Activated CD4-positive, alpha-beta T cell treated with anti-CD3 and anti-CD28 coated beads, Interleukin-2, amount 10 ng/mL, durations not matched to agents 7 days and 5 days (primary cell): Measurements from ENCODE around the gene KIAA1755. TPM values are rescaled to one million over a fixed set of nuclear protein-coding genes. Genes with fewer than 3 reads are reported as not detected.
A peak's percentile ranks its signal among the peaks of the same experiment; 100 is the strongest.

Experiments
- CTCF ChIA-PET: fragments of 350-600 bp; sonication (Branson Sonifier 250); formaldehyde crosslinking; loops from one replicate; lab custom pipeline; 2021; ENCODE audit warnings: antibody characterized with exemption; lab: Charles Lee
- POLR2A ChIA-PET: fragments of 350-600 bp; sonication (Branson Sonifier 250); formaldehyde crosslinking; loops from one replicate; lab custom pipeline; 2021; ENCODE audit warnings: antibody characterized with exemption; lab: Charles Lee
- DNase-seq: peaks from one replicate; pipeline ENCODE4 v3.0.0-alpha.2; 2020
- H3K27ac Mint-ChIP-seq: one replicate; pipeline ENCODE4 v1.8.0; 2021; ENCODE audit warnings: mild to moderate bottlenecking, moderate library complexity, mixed read lengths
- H3K27me3 Mint-ChIP-seq: one replicate; pipeline ENCODE4 v1.8.0; 2021; ENCODE audit warnings: mixed read lengths
- H3K36me3 Mint-ChIP-seq: one replicate; pipeline ENCODE4 v1.8.0; 2021; ENCODE audit warnings: low read depth, mixed read lengths
- H3K4me1 Mint-ChIP-seq: one replicate; pipeline ENCODE4 v1.8.0; 2021; ENCODE audit warnings: mixed read lengths
- H3K4me3 Mint-ChIP-seq: one replicate; pipeline ENCODE4 v1.8.0; 2021; ENCODE audit warnings: mild to moderate bottlenecking, moderate library complexity, mixed read lengths
- H3K9me3 Mint-ChIP-seq: one replicate; pipeline ENCODE4 v1.8.0; 2021; ENCODE audit warnings: mixed read lengths
- total RNA-seq, 2 experiments: library from RNA; stranded (reverse); gene quantifications; one replicate each; pipeline ENCODE4 v1.2.3, GENCODE V29; 2021

The KIAA1755 gene
- total RNA-seq, 2 experiments from 2014 or later, result not detected

DNA sequence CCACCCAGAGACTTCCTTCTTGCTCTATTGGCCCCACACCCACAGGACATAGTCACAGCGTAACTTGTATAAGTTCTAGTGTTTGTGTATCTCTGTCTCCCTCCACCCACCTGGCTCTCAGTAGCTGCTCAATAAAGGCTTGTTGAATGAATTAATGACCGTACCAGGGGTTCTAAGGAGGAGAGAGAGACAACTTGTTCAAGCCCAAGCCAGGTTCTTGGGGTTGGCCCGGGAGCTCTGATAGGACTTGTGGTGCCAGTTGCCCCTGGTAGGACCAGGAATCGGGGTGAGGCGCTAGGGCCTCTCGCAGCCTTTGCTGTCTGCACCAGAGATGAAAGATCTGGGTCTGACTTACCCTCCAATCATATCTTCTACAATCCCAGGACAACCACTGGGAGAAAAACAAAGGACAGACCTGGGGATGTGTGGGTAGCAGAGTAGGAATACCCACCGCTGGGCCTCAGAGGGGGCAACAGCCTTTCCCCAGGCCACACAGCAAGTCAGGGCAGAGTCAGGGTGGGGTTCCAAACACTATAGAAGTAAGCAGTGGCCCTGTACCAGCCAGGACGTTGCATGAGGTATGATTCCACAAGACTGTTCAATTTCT, 90.2 kb downstream of the KIAA1755 start:
- Mint-ChIP-seq H3K27ac (no peak overlapping the region), H3K36me3 (no peaks in the 10 kb centered on the region), H3K4me1 (peaks cover 23% of the 10 kb centered on the region), H3K27me3 (peaks cover 9% of the 10 kb centered on the region), H3K4me3 (no peak overlapping the region), H3K9me3 (no peaks in the 10 kb centered on the region)
- no peak for DNase-seq
- CTCF ChIA-PET, result interaction anchor here (1.3 kb wide), 1 partner anchor 50 kb away, joined by 3 read pairs; no protein-coding TSS in a partner anchor
- POLR2A ChIA-PET, result no interaction called here

DNA sequence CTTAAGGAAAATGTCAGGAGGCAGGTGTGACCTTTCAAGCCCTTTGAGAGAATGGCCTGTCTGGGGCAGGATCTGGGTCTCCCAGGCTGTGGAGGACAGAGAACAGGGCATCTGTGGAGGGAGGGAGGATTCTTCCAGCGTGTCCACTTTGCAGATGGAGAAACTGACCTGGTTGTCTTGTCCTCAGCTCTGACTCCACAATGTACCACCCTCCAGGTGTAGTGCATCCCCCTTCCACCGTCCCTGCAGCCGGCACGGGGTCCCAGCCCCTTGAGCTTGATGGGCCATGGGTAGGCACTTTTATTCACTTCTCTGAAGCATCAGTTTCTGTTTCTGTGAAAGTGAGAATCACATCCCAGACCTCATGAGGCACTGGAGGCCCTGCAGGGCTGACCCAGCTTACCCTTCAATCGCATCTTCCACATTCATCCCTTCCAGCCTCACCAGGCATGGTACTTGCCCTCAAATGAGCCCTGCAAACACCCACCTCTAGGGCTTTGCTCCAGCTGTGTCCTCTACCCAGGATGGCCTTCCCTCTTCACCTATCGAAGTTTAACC, 90.8 kb downstream of the KIAA1755 start:
- Mint-ChIP-seq H3K9me3 (no peaks in the 10 kb centered on the region), H3K27ac (no peak overlapping the region)

DNA sequence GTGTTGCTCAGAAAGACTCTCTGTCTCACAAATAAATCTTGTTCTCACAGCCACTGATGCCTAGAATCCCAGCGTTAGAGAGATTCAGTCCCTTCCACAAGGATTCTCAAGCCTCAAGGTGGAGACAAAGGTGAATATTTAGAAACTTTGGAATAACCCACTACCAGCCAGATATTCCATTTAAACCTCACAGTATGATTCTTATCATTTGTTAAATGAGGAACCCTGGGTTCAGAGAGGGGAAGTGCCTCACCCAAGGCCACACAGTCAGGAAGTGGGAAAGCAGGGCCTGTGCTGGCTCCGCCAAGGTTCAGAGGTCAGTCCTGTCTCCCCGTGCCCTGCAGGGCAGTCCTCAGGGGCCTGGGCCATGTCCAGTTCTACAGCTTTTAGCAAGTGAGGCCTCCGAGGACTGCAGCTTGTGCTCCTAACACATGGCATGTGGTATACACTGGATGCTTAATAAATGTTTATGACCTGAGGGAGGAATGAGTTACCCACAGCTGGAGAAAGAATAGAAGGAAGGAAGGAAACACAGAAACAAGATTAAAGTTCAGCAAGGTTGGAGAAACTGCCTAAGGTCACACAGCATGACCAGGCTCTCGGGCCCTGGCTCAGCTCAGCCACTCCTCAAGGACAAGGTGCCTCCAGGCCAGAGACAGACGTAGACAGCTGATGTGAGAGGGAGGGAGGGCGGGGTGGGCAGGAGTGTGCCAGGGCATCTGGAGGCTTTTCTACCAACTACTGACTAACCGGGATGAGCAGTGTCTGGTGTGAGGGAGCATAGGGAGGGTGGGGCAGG, 91.5 kb downstream of the KIAA1755 start:
- Mint-ChIP-seq H3K4me3 (no peak overlapping the region), H3K27me3 (peaks cover 12% of the 10 kb centered on the region), H3K9me3 (no peaks in the 10 kb centered on the region), H3K4me1 (peaks cover 24% of the 10 kb centered on the region), H3K36me3 (no peaks in the 10 kb centered on the region), H3K27ac (peak overlapping the region; percentile 70)
- ChIA-PET POLR2A (no interaction called here), CTCF (interaction anchor here (1.3 kb wide), 1 partner anchor 51 kb away, joined by 3 read pairs; no protein-coding TSS in a partner anchor)
- DNase-seq, result no peak

More for the DNA sequence above, 90.8 kb downstream of the KIAA1755 start:
- CTCF ChIA-PET, result interaction anchor here (1.3 kb wide), 1 partner anchor 50 kb away, joined by 3 read pairs; no protein-coding TSS in a partner anchor
- POLR2A ChIA-PET, result no interaction called here
- no peak for DNase-seq
- H3K36me3 Mint-ChIP-seq, result no peaks in the 10 kb centered on the region
- H3K4me1 Mint-ChIP-seq, result peaks cover 24% of the 10 kb centered on the region
- peaks cover 12% of the 10 kb centered on the region for H3K27me3 Mint-ChIP-seq
- no peak overlapping the region for H3K4me3 Mint-ChIP-seq

DNA sequence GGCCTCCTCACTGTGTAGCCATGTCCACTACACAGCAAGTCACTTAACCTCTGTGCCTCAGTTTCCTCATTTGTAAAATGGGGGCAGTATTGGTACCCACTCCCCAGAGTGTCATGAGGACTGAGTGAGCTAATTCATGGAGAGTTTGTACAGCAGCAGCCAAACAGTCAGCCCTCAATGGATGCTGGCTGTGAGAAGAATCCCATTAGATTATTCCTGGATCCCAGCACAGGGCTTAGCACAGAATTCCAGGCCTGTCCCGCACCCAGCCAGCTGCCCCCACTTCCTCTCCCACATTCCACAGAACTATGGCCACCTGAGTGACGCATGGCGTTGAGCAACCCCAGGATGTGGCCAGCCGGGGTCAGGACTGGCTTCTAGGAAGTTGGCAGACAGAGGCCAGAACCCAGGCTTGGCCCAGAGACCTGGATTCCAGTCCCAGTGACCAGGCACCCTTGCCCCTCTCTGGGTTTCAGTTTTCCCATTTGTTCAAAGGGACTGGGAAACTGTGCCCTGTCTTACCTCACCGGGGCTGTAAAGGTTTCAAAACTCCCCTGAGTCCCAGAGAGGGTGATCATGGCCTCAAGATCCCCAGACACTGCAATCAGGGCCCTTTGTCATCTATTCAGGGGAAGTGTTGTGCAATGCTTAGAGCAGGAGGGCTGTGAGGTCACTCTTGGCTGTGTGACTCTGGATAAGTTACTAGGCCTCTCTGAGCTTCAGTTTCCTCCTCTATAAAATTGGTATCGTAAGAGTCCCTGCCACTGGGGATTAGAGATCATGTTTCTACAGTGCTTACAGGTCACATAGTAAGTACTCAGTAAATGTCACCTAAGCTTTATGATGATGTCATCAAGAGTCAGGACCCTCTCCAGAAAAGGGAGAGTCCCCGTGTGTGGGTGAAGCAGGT, 92.4 kb downstream of the KIAA1755 start:
- ChIA-PET POLR2A (no interaction called here), CTCF (interaction anchor here (0.5 to 1.1 kb wide), 3 partner anchors 91 to 921 kb away, joined by 3 to 7 read pairs (median 4); no protein-coding TSS in a partner anchor)
- peaks cover 13% of the 10 kb centered on the region for H3K27me3 Mint-ChIP-seq
- H3K9me3 Mint-ChIP-seq, result no peaks in the 10 kb centered on the region
- H3K27ac Mint-ChIP-seq, result peak overlapping the region; percentile 70
- peaks cover 24% of the 10 kb centered on the region for H3K4me1 Mint-ChIP-seq
- no peak overlapping the region for H3K4me3 Mint-ChIP-seq
- no peak for DNase-seq
- no peaks in the 10 kb centered on the region for H3K36me3 Mint-ChIP-seq

DNA sequence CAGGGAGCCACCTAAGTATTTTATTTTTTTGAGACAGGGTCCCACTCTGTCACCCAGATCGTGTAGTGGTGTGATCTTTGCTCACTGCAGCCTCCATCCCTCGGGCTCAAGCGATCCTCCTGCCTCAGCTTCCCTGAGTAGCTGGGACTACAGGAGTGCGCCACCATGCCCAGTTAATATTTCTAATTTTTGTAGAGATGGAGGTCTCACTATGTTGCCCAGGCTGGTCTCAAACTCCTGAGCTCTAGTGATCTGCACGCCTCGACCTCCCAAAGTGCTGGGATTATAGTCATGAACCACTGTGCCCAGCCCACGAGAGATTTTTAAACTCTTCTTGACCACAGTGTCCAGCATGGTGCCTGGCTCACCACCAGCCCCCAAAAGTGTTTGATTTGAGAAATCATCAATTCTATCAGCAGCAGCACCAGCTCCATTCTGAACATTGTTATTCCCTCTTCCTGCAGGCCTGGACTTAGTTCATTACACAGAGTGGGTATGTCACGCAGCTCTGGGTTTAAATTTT, 93.1 kb downstream of the KIAA1755 start:
- CTCF ChIA-PET, result interaction anchor here (0.5 to 1.7 kb wide), 5 partner anchors 9 to 920 kb away, joined by 3 to 7 read pairs (median 3); no protein-coding TSS in a partner anchor
- Mint-ChIP-seq H3K27ac (no peak overlapping the region), H3K27me3 (peaks cover 18% of the 10 kb centered on the region), H3K4me3 (no peak overlapping the region), H3K9me3 (no peaks in the 10 kb centered on the region), H3K36me3 (no peaks in the 10 kb centered on the region), H3K4me1 (peaks cover 24% of the 10 kb centered on the region)
- DNase-seq, result no peak
- POLR2A ChIA-PET, result no interaction called here

DNA sequence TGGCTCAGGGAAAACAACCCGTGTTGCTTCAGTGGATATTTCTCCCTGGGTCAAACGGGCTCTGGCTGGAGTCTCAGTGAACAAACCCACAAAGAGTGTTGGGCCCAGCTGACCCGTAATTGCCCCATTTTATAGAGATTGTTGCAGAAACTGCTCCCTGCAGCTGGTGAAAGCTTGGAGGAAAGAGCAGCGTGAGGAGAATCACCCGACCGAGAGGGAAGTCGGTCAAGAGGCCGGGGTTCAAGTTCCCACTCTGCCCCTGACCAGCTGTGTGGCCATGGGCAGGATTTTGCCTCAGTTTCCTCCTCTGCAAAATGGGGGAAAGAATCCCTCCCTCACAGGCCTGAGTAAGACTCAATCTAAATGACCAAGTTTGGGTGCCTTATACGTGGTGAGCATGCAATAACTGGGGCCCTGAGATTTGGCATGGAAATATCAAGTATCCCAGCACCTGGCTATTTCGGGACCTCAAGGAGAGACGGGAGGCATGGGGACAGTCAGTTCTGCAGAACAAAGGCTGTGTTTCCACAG, 93.8 kb downstream of the KIAA1755 start:
- DNase-seq, result no peak
- Mint-ChIP-seq H3K9me3 (no peaks in the 10 kb centered on the region), H3K27ac (no peak overlapping the region), H3K4me1 (peaks cover 24% of the 10 kb centered on the region), H3K36me3 (no peaks in the 10 kb centered on the region), H3K27me3 (peaks cover 20% of the 10 kb centered on the region), H3K4me3 (no peak overlapping the region)
- ChIA-PET CTCF (interaction anchor here (0.6 to 1.7 kb wide), 3 partner anchors 9 to 54 kb away, joined by 3 to 4 read pairs (median 3); no protein-coding TSS in a partner anchor), POLR2A (no interaction called here)

DNA sequence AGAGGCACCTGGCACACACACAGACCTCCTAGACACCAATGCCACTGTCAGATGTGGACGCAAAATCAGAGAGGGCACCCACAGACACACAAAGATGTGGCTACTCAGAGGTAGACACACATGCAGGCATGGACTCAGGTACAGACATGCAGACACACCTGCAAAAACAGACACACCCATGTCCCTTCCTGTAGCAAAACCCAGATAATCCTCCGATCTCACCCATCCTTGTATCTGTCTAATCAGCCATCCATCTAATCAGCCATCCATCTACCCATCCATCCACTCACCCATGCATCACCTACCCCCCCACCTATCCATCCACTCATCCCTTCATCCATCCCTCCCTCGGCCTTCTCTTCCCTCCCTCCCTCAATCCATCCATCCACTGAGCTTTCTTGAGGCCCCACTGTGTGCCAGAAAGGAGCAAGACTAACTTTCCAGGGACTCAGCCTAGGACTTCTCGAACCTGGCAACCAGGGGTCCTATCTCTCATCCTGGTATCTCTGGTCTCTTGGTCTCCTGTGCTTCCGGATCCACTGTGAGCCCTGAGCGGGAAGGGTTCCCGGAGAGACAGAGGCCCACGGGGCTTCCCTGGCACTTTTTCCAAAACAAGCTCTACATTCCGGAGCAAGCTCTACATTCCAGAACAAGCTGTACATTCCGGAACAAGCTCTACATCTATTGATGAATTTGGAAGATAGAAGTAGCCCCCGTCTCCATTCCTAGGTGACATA, 94.4 kb downstream of the KIAA1755 start:
- ChIA-PET CTCF (interaction anchor here (1.3 to 1.7 kb wide), 2 partner anchors 10 to 12 kb away, joined by 3 to 4 read pairs; no protein-coding TSS in a partner anchor), POLR2A (no interaction called here)
- H3K4me3 Mint-ChIP-seq, result no peak overlapping the region
- DNase-seq, result no peak
- no peaks in the 10 kb centered on the region for H3K9me3 Mint-ChIP-seq
- peaks cover 24% of the 10 kb centered on the region for H3K4me1 Mint-ChIP-seq
- H3K27ac Mint-ChIP-seq, result no peak overlapping the region
- H3K27me3 Mint-ChIP-seq, result peaks cover 18% of the 10 kb centered on the region
- H3K36me3 Mint-ChIP-seq, result no peaks in the 10 kb centered on the region

DNA sequence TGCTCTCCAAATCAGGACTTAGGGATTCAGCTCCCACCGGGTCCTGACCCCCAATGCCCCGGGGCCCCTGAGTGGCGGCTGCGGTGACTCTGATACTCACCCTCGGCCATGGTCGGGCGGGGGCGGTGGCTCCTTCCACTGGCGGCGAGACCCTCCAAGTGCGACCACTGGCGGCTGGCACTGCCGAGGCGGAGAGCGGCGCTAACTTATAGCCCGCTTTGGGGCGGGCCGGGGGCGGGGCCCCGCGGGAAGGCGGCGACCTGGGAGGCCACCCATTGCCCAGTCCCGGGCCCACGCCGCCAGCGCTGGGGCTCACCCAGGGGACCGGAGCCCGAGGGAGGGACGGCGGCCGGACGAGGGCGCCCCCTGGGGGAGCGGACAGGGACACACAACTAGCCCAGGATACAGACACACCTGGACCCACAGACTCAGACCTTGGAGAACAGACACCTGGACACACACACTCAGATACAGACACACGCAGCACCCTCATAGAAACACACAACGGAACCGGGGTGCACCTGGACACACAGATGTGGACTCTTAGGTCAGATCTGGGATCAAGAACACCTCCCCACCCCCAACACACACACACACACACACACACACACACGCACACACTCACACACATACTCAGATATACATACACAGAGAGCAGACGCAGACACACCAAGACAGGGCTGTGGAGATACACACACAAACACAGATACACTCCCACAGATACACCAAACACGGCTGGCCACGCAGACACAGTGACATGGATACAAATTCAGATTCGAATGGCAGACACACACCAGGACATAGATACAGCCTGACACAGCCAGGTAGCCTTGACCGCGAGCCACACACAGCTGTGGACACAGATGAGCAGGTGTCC, 95.2 kb downstream of the KIAA1755 start, which contains the start of gene TGM2:
Gene TGM2 (minus strand): TSS at position 182 of the 877 bp plus-strand sequence. CDS start 72 bp downstream, at position 110.
- ChIA-PET POLR2A (no interaction called here), CTCF (interaction anchor here (0.6 to 1.3 kb wide), 3 partner anchors 55 to 167 kb away, joined by 3 read pairs; no protein-coding TSS in a partner anchor)
- peak; percentile 31 for DNase-seq
- H3K4me1 Mint-ChIP-seq, result peaks cover 26% of the 10 kb centered on the region
- H3K36me3 Mint-ChIP-seq, result no peaks in the 10 kb centered on the region
- peaks cover 18% of the 10 kb centered on the region for H3K27me3 Mint-ChIP-seq
- no peak within 1 kb of the TSS for H3K27ac Mint-ChIP-seq
- H3K4me3 Mint-ChIP-seq, result no peak within 1 kb of the TSS
- H3K9me3 Mint-ChIP-seq, result no peaks in the 10 kb centered on the region

DNA sequence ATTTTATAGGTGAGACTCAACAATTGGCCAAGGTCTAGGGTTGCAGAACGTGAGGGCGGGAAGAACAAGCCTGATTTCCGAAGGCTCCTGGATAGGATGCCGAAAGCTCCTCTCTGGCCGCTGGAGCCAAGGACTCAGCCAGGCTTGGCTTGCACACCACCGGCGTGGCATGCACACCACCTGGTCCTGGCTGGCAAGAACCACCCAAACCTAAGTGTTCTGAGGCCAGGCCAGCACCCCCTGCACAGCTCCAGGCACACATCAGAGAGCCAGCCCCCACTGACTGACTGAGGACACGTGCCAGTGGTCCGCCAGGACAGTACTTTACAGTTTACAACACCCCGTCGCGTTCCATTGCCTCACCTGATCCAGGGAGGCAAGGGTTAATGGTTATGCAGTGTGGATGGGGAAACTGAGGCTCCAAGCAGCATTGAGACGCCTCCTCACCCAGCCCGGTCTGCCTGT, 95.9 kb downstream of the KIAA1755 start:
- Mint-ChIP-seq H3K27ac (no peak overlapping the region), H3K27me3 (peaks cover 18% of the 10 kb centered on the region), H3K4me1 (peaks cover 23% of the 10 kb centered on the region), H3K4me3 (no peak overlapping the region), H3K36me3 (no peaks in the 10 kb centered on the region), H3K9me3 (no peaks in the 10 kb centered on the region)
- DNase-seq, result no peak
- ChIA-PET CTCF (interaction anchor here (0.6 to 1.3 kb wide), 3 partner anchors 56 to 167 kb away, joined by 3 read pairs; no protein-coding TSS in a partner anchor), POLR2A (no interaction called here)

DNA sequence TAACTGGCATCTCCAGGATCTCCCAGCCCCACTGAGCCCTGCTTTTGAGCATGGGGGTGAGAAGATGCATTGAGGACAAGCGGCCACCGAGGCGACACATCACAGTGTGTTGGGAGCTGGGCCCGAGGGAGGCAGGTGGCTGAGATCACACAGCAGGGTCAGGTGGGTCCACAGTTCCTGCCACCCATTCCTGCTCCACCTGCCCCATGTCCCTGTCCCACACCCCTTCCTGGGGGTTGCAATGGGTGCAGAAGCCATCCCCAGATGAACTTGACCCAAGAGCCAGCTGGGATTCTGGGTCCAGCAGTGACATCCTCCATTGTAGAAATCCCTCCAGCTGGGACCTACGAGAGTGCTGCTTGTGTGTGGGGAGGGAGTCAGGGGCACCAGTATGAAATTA, 96.5 kb downstream of the KIAA1755 start:
- Mint-ChIP-seq H3K27me3 (peaks cover 18% of the 10 kb centered on the region), H3K9me3 (no peaks in the 10 kb centered on the region), H3K4me1 (peaks cover 21% of the 10 kb centered on the region), H3K4me3 (no peak overlapping the region), H3K27ac (no peak overlapping the region), H3K36me3 (no peaks in the 10 kb centered on the region)
- POLR2A ChIA-PET, result no interaction called here
- CTCF ChIA-PET, result interaction anchor here (0.6 to 1.3 kb wide), 4 partner anchors 57 to 352 kb away, joined by 3 read pairs; no protein-coding TSS in a partner anchor
- DNase-seq, result no peak
